C4-2B (cell line): ENCODE measurements around the gene B3GNT3.

Source experiments
- H3K27ac ChIP-seq: fragments of 450-650 bp; 2 replicates; pipeline ENCODE4 v1.5.1; 2017
- CTCF ChIP-seq: fragments of 450-650 bp; conservative IDR thresholded peaks from 2 replicates; pipeline ENCODE4 v1.5.1; 2017; ENCODE audit warnings: mild to moderate bottlenecking
- ZFX ChIP-seq: fragments of 450-650 bp; IDR thresholded peaks from 2 replicates; pipeline ENCODE4 v1.6.1; 2017

B3GNT3 gene

GRCh38 chr19:17806945-17807344, 12.0 kb downstream of the B3GNT3 start:
- no peak for TF ChIP-seq ZFX
- TF ChIP-seq CTCF = no peak
- H3K27ac ChIP-seq = no peak overlapping the region

- H3K27ac ChIP-seq = no peak overlapping the region
- TF ChIP-seq CTCF = no peak
- no peak for TF ChIP-seq ZFX
Measured at GRCh38 chr19:17807731-17808316, 12.9 kb downstream of the B3GNT3 start.

- TF ChIP-seq ZFX (no peak), CTCF (no peak)
- H3K27ac ChIP-seq = no peak overlapping the region
Measured at GRCh38 chr19:17811103-17811502, 16.2 kb downstream of the B3GNT3 start.

- no peak for TF ChIP-seq CTCF
- TF ChIP-seq ZFX = no peak
- no peak overlapping the region for H3K27ac ChIP-seq
Measured at GRCh38 chr19:17811681-17812080, 16.7 kb downstream of the B3GNT3 start.

- no peak overlapping the region for H3K27ac ChIP-seq
- TF ChIP-seq CTCF (no peak), ZFX (no peak)
Measured at GRCh38 chr19:17812099-17812498, 17.2 kb downstream of the B3GNT3 start.

GRCh38 chr19:17817668-17818363, 22.9 kb downstream of the B3GNT3 start:
- no peak overlapping the region for H3K27ac ChIP-seq
- TF ChIP-seq ZFX (no peak), CTCF (no peak)

- no peak within 1 kb of the TSS for H3K27ac ChIP-seq
- TF ChIP-seq ZFX = no peak
- TF ChIP-seq CTCF = no peak
Measured at GRCh38 chr19:17821190-17821589, 26.3 kb downstream of the B3GNT3 start, which contains the start of gene INSL3. Gene INSL3, minus strand, starts transcription at chr19:17821519. Its CDS starts 13 bp downstream, at chr19:17821506.
